ENCODE measurements around the gene PGAP2. TPM values are rescaled to one million over a fixed set of nuclear protein-coding genes. Genes with fewer than 3 reads are reported as not detected.

The PGAP2 gene
- total and polyA plus RNA-seq, 2 of the 13 experiments (the other 11 are each of a cell fraction or from before 2014, with no cell fraction given) = 21.5 to 47.8 TPM

DNA sequence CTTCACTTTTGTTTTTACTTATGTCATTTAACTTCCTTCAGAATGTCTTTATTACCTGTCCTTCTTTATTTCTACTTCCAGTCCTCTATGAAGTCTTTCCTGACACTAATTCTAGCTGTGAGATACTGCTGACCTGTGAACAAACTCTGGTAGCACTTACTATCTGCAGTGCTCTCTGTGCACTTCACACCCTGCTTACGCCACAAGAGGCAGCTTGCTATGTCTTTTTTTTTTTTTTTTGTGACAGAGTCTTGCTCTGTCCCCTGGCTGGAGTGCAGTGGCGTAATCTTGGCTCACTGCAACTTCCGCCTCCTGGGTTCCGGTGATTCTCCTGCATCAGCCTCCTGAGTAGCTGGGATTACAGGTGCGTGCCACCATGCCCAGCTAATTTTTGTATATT, 57.8 kb downstream of the PGAP2 start (continued):
- TF ChIP-seq SMAD9 (CRISPR knock-in tag; IDR thresholded peaks at IDR 0.05) (no peak), HOXD1 (CRISPR knock-in tag; IDR thresholded peaks at IDR 0.05) (no peak), TBL1XR1 (IDR thresholded peaks at IDR 0.05; ENCODE audit: borderline replicate concordance, low read length, partially characterized antibody) (no peak), ZNF607 (CRISPR knock-in tag; IDR thresholded peaks at IDR 0.05; ENCODE audit: borderline replicate concordance) (no peak), ZNF781 (CRISPR knock-in tag; IDR thresholded peaks at IDR 0.05; ENCODE audit: borderline replicate concordance, not compliant biosample characterization) (peak; percentile 47), ZNF678 (CRISPR knock-in tag; IDR thresholded peaks at IDR 0.05) (no peak), ISL2 (CRISPR knock-in tag; IDR thresholded peaks at IDR 0.05) (no peak), ELF4 (CRISPR knock-in tag; IDR thresholded peaks at IDR 0.05; ENCODE audit: borderline replicate concordance) (no peak), ZNF724P (CRISPR knock-in tag; IDR thresholded peaks at IDR 0.05; ENCODE audit: borderline replicate concordance) (no peak), ATRX (CRISPR knock-in tag; IDR thresholded peaks at IDR 0.05; ENCODE audit: borderline replicate concordance) (no peak), BHLHE40 (IDR thresholded peaks at IDR 0.05; ENCODE audit: low read length) (no peak), ZFP36L1 (CRISPR knock-in tag; IDR thresholded peaks at IDR 0.05) (no peak), HDAC6 (IDR thresholded peaks at IDR 0.05; ENCODE audit: low read depth, low read length) (no peak), ZNF782 (CRISPR knock-in tag; IDR thresholded peaks at IDR 0.05; ENCODE audit: borderline replicate concordance) (no peak), ATF1 (CRISPR knock-in tag; IDR thresholded peaks at IDR 0.05) (no peak), NRL (CRISPR knock-in tag; IDR thresholded peaks at IDR 0.05; ENCODE audit: borderline replicate concordance) (no peak)
- TF ChIP-seq, protein P1, sequence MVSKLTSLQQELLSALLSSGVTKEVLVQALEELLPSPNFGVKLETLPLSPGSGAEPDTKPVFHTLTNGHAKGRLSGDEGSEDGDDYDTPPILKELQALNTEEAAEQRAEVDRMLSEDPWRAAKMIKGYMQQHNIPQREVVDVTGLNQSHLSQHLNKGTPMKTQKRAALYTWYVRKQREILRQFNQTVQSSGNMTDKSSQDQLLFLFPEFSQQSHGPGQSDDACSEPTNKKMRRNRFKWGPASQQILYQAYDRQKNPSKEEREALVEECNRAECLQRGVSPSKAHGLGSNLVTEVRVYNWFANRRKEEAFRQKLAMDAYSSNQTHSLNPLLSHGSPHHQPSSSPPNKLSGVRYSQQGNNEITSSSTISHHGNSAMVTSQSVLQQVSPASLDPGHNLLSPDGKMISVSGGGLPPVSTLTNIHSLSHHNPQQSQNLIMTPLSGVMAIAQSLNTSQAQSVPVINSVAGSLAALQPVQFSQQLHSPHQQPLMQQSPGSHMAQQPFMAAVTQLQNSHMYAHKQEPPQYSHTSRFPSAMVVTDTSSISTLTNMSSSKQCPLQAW (CRISPR knock-in tag; IDR thresholded peaks at IDR 0.05) = no peak
- TF ChIP-seq, protein P2, sequence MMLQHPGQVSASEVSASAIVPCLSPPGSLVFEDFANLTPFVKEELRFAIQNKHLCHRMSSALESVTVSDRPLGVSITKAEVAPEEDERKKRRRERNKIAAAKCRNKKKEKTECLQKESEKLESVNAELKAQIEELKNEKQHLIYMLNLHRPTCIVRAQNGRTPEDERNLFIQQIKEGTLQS (CRISPR knock-in tag; IDR thresholded peaks at IDR 0.05) = no peak
- TF ChIP-seq, protein P3, sequence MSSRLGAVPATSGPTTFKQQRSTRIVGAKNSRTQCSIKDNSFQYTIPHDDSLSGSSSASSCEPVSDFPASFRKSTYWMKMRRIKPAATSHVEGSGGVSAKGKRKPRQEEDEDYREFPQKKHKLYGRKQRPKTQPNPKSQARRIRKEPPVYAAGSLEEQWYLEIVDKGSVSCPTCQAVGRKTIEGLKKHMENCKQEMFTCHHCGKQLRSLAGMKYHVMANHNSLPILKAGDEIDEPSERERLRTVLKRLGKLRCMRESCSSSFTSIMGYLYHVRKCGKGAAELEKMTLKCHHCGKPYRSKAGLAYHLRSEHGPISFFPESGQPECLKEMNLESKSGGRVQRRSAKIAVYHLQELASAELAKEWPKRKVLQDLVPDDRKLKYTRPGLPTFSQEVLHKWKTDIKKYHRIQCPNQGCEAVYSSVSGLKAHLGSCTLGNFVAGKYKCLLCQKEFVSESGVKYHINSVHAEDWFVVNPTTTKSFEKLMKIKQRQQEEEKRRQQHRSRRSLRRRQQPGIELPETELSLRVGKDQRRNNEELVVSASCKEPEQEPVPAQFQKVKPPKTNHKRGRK (CRISPR knock-in tag; IDR thresholded peaks at IDR 0.05) = no peak
- TF ChIP-seq, protein P4, sequence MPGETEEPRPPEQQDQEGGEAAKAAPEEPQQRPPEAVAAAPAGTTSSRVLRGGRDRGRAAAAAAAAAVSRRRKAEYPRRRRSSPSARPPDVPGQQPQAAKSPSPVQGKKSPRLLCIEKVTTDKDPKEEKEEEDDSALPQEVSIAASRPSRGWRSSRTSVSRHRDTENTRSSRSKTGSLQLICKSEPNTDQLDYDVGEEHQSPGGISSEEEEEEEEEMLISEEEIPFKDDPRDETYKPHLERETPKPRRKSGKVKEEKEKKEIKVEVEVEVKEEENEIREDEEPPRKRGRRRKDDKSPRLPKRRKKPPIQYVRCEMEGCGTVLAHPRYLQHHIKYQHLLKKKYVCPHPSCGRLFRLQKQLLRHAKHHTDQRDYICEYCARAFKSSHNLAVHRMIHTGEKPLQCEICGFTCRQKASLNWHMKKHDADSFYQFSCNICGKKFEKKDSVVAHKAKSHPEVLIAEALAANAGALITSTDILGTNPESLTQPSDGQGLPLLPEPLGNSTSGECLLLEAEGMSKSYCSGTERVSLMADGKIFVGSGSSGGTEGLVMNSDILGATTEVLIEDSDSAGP (CRISPR knock-in tag; IDR thresholded peaks at IDR 0.05; ENCODE audit: borderline replicate concordance) = no peak
- TF ChIP-seq, protein P5, sequence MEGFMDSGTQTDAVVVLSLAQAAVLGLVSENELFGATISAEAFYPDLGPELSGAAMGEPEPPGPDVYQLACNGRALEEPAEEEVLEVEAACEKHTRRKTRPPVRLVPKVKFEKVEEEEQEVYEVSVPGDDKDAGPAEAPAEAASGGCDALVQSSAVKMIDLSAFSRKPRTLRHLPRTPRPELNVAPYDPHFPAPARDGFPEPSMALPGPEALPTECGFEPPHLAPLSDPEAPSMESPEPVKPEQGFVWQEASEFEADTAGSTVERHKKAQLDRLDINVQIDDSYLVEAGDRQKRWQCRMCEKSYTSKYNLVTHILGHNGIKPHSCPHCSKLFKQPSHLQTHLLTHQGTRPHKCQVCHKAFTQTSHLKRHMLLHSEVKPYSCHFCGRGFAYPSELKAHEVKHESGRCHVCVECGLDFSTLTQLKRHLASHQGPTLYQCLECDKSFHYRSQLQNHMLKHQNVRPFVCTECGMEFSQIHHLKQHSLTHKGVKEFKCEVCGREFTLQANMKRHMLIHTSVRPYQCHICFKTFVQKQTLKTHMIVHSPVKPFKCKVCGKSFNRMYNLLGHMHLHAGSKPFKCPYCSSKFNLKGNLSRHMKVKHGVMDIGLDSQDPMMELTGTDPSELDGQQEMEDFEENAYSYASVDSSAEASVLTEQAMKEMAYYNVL (CRISPR knock-in tag; IDR thresholded peaks at IDR 0.05; ENCODE audit: borderline replicate concordance) = no peak
- TF ChIP-seq, protein P6, sequence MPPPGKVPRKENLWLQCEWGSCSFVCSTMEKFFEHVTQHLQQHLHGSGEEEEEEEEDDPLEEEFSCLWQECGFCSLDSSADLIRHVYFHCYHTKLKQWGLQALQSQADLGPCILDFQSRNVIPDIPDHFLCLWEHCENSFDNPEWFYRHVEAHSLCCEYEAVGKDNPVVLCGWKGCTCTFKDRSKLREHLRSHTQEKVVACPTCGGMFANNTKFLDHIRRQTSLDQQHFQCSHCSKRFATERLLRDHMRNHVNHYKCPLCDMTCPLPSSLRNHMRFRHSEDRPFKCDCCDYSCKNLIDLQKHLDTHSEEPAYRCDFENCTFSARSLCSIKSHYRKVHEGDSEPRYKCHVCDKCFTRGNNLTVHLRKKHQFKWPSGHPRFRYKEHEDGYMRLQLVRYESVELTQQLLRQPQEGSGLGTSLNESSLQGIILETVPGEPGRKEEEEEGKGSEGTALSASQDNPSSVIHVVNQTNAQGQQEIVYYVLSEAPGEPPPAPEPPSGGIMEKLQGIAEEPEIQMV (CRISPR knock-in tag; IDR thresholded peaks at IDR 0.05; ENCODE audit: low read depth) = no peak

All from HepG2 (cell line).